SU-DHL-6 (cell line): ENCODE data around the gene PRSS21.

Source experiments
- H2AFZ ChIP-seq: fragments of 200-600 bp; sonication (generic); 2 replicates; pipeline ENCODE4 v1.6.1; 2014; ENCODE audit warnings: low read depth, mild to moderate bottlenecking, moderate library complexity, mixed read lengths, antibody characterized with exemption, low read length; ENCODE audit not compliant: severe bottlenecking
- H3F3A ChIP-seq: fragments of 200-600 bp; shearing (Covaris generic); 2 replicates; pipeline ENCODE4 v1.6.0; 2016; ENCODE audit warnings: antibody characterized with exemption, mild to moderate bottlenecking; ENCODE audit not compliant: insufficient read depth
- H3K27ac ChIP-seq: fragments of 200-600 bp; sonication (generic); 2 replicates; pipeline ENCODE4 v1.5.1; 2016; ENCODE audit warnings: low read depth, mild to moderate bottlenecking, low read length, moderate library complexity, mixed read lengths
- H3K27me3 ChIP-seq: fragments of 200-600 bp; sonication (generic), shearing (Covaris generic); 2 replicates; pipeline ENCODE4 v1.6.0; 2014; ENCODE audit warnings: mild to moderate bottlenecking, low read length
- H3K36me3 ChIP-seq: fragments of 200-600 bp; sonication (generic); 2 replicates; pipeline ENCODE4 v1.6.1; 2014; ENCODE audit warnings: mild to moderate bottlenecking, low read length, mixed read lengths
- H3K4me2 ChIP-seq: fragments of 300-600, 200-600 bp; shearing (Covaris generic), sonication (generic); 2 replicates; pipeline ENCODE4 v1.6.0; 2014; ENCODE audit warnings: low read length, low read depth, mild to moderate bottlenecking; ENCODE audit not compliant: poor library complexity, severe bottlenecking
- H3K4me3 ChIP-seq: fragments of 200-600 bp; sonication (generic); 2 replicates; pipeline ENCODE4 v1.5.1; 2014; ENCODE audit warnings: antibody characterized with exemption, low read length, mild to moderate bottlenecking, mixed read lengths; ENCODE audit not compliant: insufficient read depth, poor library complexity, severe bottlenecking
- H3K79me2 ChIP-seq: fragments of 200-600 bp; sonication (generic); 2 replicates; pipeline ENCODE4 v1.6.1; 2014; ENCODE audit warnings: mild to moderate bottlenecking, low read length, moderate library complexity; ENCODE audit not compliant: insufficient read depth
- H3K9ac ChIP-seq: fragments of 200-600 bp; sonication (generic); 2 replicates; pipeline ENCODE4 v1.7.0; 2014; ENCODE audit warnings: mild to moderate bottlenecking, low read length
- H3K9me2 ChIP-seq: fragments of 200-600 bp; sonication (generic); replicated peaks from 2 replicates; pipeline ENCODE4 v1.6.1; 2014; ENCODE audit warnings: low read length; ENCODE audit not compliant: insufficient read depth
- H3K9me3 ChIP-seq: fragments of 200-600 bp; sonication (generic); 2 replicates; pipeline ENCODE4 v1.6.1; 2014; ENCODE audit warnings: low read length, mixed read lengths; ENCODE audit not compliant: insufficient read depth
- H4K20me1 ChIP-seq: fragments of 200-600 bp; sonication (generic); 2 replicates; pipeline ENCODE4 v1.6.1; 2014; ENCODE audit warnings: low read depth, mild to moderate bottlenecking, antibody characterized with exemption, low read length, moderate library complexity, mixed read lengths
- CTCF ChIP-seq: fragments of 200-600 bp; sonication (generic); IDR thresholded peaks from one replicate; pipeline ENCODE4 v1.5.1; 2017; ENCODE audit warnings: antibody characterized with exemption, mild to moderate bottlenecking, low read length, moderate library complexity; ENCODE audit not compliant: insufficient read depth, poor library complexity, severe bottlenecking
- EZH2phosphoT487 ChIP-seq: fragments of 200-600 bp; sonication (generic), shearing (Covaris generic); conservative IDR thresholded peaks from 2 replicates; pipeline ENCODE4 v1.6.1; 2018; ENCODE audit warnings: mild to moderate bottlenecking, antibody characterized with exemption, low read length, moderate library complexity, mixed read lengths

The PRSS21 gene

GRCh38 chr16:2858245-2859025, 41.4 kb downstream of the PRSS21 start:
- no peaks in the 10 kb centered on the region for H3K9me2 ChIP-seq
- H2AFZ ChIP-seq = no peak overlapping the region
- H3K79me2 ChIP-seq = no peaks in the 10 kb centered on the region
- H3K9me3 ChIP-seq = no peaks in the 10 kb centered on the region
- TF ChIP-seq CTCF (no peak), EZH2phosphoT487 (no peak)
- H3F3A ChIP-seq = no peaks in the 10 kb centered on the region
- H3K9ac ChIP-seq = no peak overlapping the region
- no peak overlapping the region for H3K4me2 ChIP-seq
- H3K36me3 ChIP-seq = no peaks in the 10 kb centered on the region
- H3K4me3 ChIP-seq = no peak overlapping the region
- no peaks in the 10 kb centered on the region for H3K27me3 ChIP-seq
- no peaks in the 10 kb centered on the region for H4K20me1 ChIP-seq
- H3K27ac ChIP-seq = no peak overlapping the region

GRCh38 chr16:2859686-2860265, 42.7 kb downstream of the PRSS21 start:
- H3K4me2 ChIP-seq = no peak overlapping the region
- H2AFZ ChIP-seq = no peak overlapping the region
- no peak overlapping the region for H3K27ac ChIP-seq
- TF ChIP-seq CTCF (no peak), EZH2phosphoT487 (no peak)
- no peaks in the 10 kb centered on the region for H3K9me3 ChIP-seq
- H3K27me3 ChIP-seq = no peaks in the 10 kb centered on the region
- H3K36me3 ChIP-seq = no peaks in the 10 kb centered on the region
- no peak overlapping the region for H3K4me3 ChIP-seq
- H3K9ac ChIP-seq = no peak overlapping the region
- no peaks in the 10 kb centered on the region for H3F3A ChIP-seq
- no peaks in the 10 kb centered on the region for H3K9me2 ChIP-seq
- H4K20me1 ChIP-seq = no peaks in the 10 kb centered on the region
- no peaks in the 10 kb centered on the region for H3K79me2 ChIP-seq

- H3K9ac ChIP-seq = no peak overlapping the region
- H3K27ac ChIP-seq = no peak overlapping the region
- H4K20me1 ChIP-seq = no peaks in the 10 kb centered on the region
- H3K27me3 ChIP-seq = no peaks in the 10 kb centered on the region
- no peaks in the 10 kb centered on the region for H3K36me3 ChIP-seq
- TF ChIP-seq CTCF (no peak), EZH2phosphoT487 (no peak)
- H3K4me2 ChIP-seq = no peak overlapping the region
- H3K9me2 ChIP-seq = no peaks in the 10 kb centered on the region
- no peaks in the 10 kb centered on the region for H3F3A ChIP-seq
- H3K79me2 ChIP-seq = no peaks in the 10 kb centered on the region
- no peaks in the 10 kb centered on the region for H3K9me3 ChIP-seq
- no peak overlapping the region for H3K4me3 ChIP-seq
- no peak overlapping the region for H2AFZ ChIP-seq
These were observed 44.0 kb downstream of the PRSS21 start for GRCh38 chr16:2860826-2861567.
